PC-3 (cell line): Measurements from ENCODE around the gene MRLN.

Experiments
- CTCF ChIP-seq: fragments of 300-600 bp; sonication (generic); conservative IDR thresholded peaks from 2 replicates; pipeline ENCODE4 v1.5.1; 2017; ENCODE audit warnings: antibody characterized with exemption, low read depth, mild to moderate bottlenecking, low read length
- EZH2 ChIP-seq: fragments of 300-600 bp; sonication (generic); IDR thresholded peaks from one replicate; pipeline ENCODE4 v1.6.1; 2017; ENCODE audit warnings: antibody characterized with exemption, mild to moderate bottlenecking, low read length; ENCODE audit not compliant: unreplicated experiment

GRCh38 chr10:59735296-59735695 is 18.0 kb downstream of the MRLN start:
- TF ChIP-seq CTCF (no peak), EZH2 (no peak)
